WTC11 (cell line): ENCODE measurements around the gene BAZ2A. TPM values are rescaled to one million over a fixed set of nuclear protein-coding genes. Genes with fewer than 3 reads are reported as not detected.

ENCODE experiments used
- ATAC-seq: fragments of 200-7000 bp; cut with Tn5 transposase; 2 replicates; pipeline ENCODE4 v1.10.0; 2021; ENCODE audit warnings: mild to moderate bottlenecking, moderate library complexity
- CTCF ChIA-PET: fragments of 300-600 bp; sonication (Branson Sonifier 250); formaldehyde crosslinking; loops from one replicate; lab custom pipeline; 2021; ENCODE audit warnings: antibody characterized with exemption; lab: Charles Lee
- POLR2A ChIA-PET: fragments of 350-600 bp; sonication (Branson Sonifier 250); formaldehyde crosslinking; loops from one replicate; lab custom pipeline; 2021; ENCODE audit warnings: antibody characterized with exemption; lab: Charles Lee
- DNase-seq: peaks from one replicate; pipeline ENCODE4 v3.0.0; 2021; ENCODE audit warnings: low spot score
- H3K27ac Mint-ChIP-seq: 2 replicates; pipeline ENCODE4 v1.8.0; 2021; ENCODE audit warnings: mixed read lengths
- H3K27me3 Mint-ChIP-seq: 2 replicates; pipeline ENCODE4 v1.8.0; 2021; ENCODE audit warnings: low read depth, mild to moderate bottlenecking, moderate library complexity, mixed read lengths
- H3K36me3 Mint-ChIP-seq: 2 replicates; pipeline ENCODE4 v1.8.0; 2021; ENCODE audit warnings: mixed read lengths
- H3K4me1 Mint-ChIP-seq: 2 replicates; pipeline ENCODE4 v1.8.0; 2022; ENCODE audit warnings: mixed read lengths
- H3K4me3 Mint-ChIP-seq: 2 replicates; pipeline ENCODE4 v1.8.0; 2021; ENCODE audit warnings: mild to moderate bottlenecking, moderate library complexity, mixed read lengths
- H3K9me3 Mint-ChIP-seq: 2 replicates; pipeline ENCODE4 v1.8.0; 2021; ENCODE audit warnings: mixed read lengths
- ARID4B ChIP-seq: sonication (generic); formaldehyde crosslinking; IDR thresholded peaks from 2 replicates; pipeline ENCODE4 v1.8.0; 2023; ENCODE audit warnings: missing genetic modification reagents, mild to moderate bottlenecking, borderline replicate concordance
- CDX4 ChIP-seq: fragments of 250-450 bp; sonication (Bioruptor Pico); IDR thresholded peaks from 2 replicates; pipeline ENCODE4 v1.9.0; 2021; ENCODE audit warnings: moderate library complexity, mild to moderate bottlenecking, inconsistent platforms, borderline replicate concordance
- CREM ChIP-seq: sonication (generic); formaldehyde crosslinking; IDR thresholded peaks from 2 replicates; pipeline ENCODE4 v1.8.1; 2022; ENCODE audit warnings: mild to moderate bottlenecking, missing genetic modification reagents, moderate library complexity
- EMX1 ChIP-seq: fragments of 250-450 bp; sonication (Bioruptor Pico); IDR thresholded peaks from 2 replicates; pipeline ENCODE4 v1.8.0; 2021; ENCODE audit warnings: mild to moderate bottlenecking
- FOXJ3 ChIP-seq: sonication (generic); formaldehyde crosslinking; IDR thresholded peaks from 2 replicates; pipeline ENCODE4 v1.9.0; 2021; ENCODE audit warnings: missing genetic modification reagents, mild to moderate bottlenecking, borderline replicate concordance
- FOXK1 ChIP-seq: sonication (generic); formaldehyde crosslinking; IDR thresholded peaks from 2 replicates; pipeline ENCODE4 v1.8.0; 2022; ENCODE audit warnings: mild to moderate bottlenecking, moderate library complexity, missing genetic modification reagents
- FOXP1 ChIP-seq: sonication (generic); formaldehyde crosslinking; IDR thresholded peaks from 2 replicates; pipeline ENCODE4 v1.8.0; 2022; ENCODE audit warnings: missing genetic modification reagents, mild to moderate bottlenecking, moderate library complexity, borderline replicate concordance
- MLX ChIP-seq: sonication (generic); formaldehyde crosslinking; IDR thresholded peaks from 2 replicates; pipeline ENCODE4 v1.8.1; 2023; ENCODE audit warnings: mild to moderate bottlenecking, missing genetic modification reagents, moderate library complexity
- NFE2L1 ChIP-seq: sonication (generic); formaldehyde crosslinking; IDR thresholded peaks from 2 replicates; pipeline ENCODE4 v1.8.1; 2023; ENCODE audit warnings: missing genetic modification reagents
- NFYB ChIP-seq: sonication (generic); formaldehyde crosslinking; conservative IDR thresholded peaks from 2 replicates; pipeline ENCODE4 v1.8.0; 2022; ENCODE audit warnings: low read depth, missing genetic modification reagents
- SMAD3 ChIP-seq: sonication (generic); formaldehyde crosslinking; IDR thresholded peaks from 2 replicates; pipeline ENCODE4 v1.8.0; 2022; ENCODE audit warnings: missing genetic modification reagents, mild to moderate bottlenecking, borderline replicate concordance
- SMAD4 ChIP-seq: sonication (generic); formaldehyde crosslinking; IDR thresholded peaks from 2 replicates; pipeline ENCODE4 v1.8.0; 2022; ENCODE audit warnings: mild to moderate bottlenecking, missing genetic modification reagents
- SP1 ChIP-seq: sonication (generic); formaldehyde crosslinking; conservative IDR thresholded peaks from 2 replicates; pipeline ENCODE4 v1.8.1; 2022; ENCODE audit warnings: missing genetic modification reagents
- TEAD1 ChIP-seq: sonication (generic); formaldehyde crosslinking; IDR thresholded peaks from 2 replicates; pipeline ENCODE4 v1.8.0; 2022; ENCODE audit warnings: mild to moderate bottlenecking, missing genetic modification reagents
- ZNF281 ChIP-seq: sonication (generic); formaldehyde crosslinking; IDR thresholded peaks from 2 replicates; pipeline ENCODE4 v1.8.0; 2023; ENCODE audit warnings: mild to moderate bottlenecking, missing genetic modification reagents
- ZNF423 ChIP-seq: fragments of 250-450 bp; sonication (Bioruptor Pico); IDR thresholded peaks from 2 replicates; pipeline ENCODE4 v2.1.2; 2022; ENCODE audit warnings: mild to moderate bottlenecking, moderate library complexity
- ZNF671 ChIP-seq: fragments of 250-450 bp; sonication (Bioruptor Pico); IDR thresholded peaks from 2 replicates; pipeline ENCODE4 v1.8.0; 2021; ENCODE audit warnings: mild to moderate bottlenecking
- total RNA-seq: library from RNA; stranded (reverse); gene quantifications from 3 replicates; pipeline ENCODE4 v1.2.3, GENCODE V29; 2021

BAZ2A gene
- total RNA-seq, 1 experiment from 2014 or later: 114 TPM

- Mint-ChIP-seq H3K4me1 (peaks cover 50% of the 10 kb centered on the region), H3K27ac (peak overlapping the region; percentile 99), H3K36me3 (peaks cover 32% of the 10 kb centered on the region), H3K9me3 (no peaks in the 10 kb centered on the region), H3K27me3 (no peaks in the 10 kb centered on the region), H3K4me3 (peak overlapping the region; percentile 97)
- ATAC-seq (peak; percentile 30), DNase-seq (peak; percentile 75)
- TF ChIP-seq MLX (no peak), EMX1 (peak; percentile 58; the same call in 1 of the 2 replicates), ZNF671 (0 out of 2 replicates have a peak, but pooled peaks have one; percentile 46)
- ChIA-PET POLR2A (interaction anchor here (0.5 to 2.4 kb wide), 21 partner anchors 10 to 785 kb away, joined by 3 to 14 read pairs (median 4); partner anchors contain the start of genes ATP5F1B, ESYT1, GLS2 and LRP1), CTCF (interaction anchor here (0.6 to 5.3 kb wide), 76 partner anchors 8 to 823 kb away, joined by 3 to 84 read pairs (median 5); partner anchors contain the start of genes ATP5F1B, CNPY2, ESYT1 and GLS2)
These were observed 5.9 kb upstream of the BAZ2A start for GRCh38 chr12:56635806-56636674.

- peak overlapping the region; percentile 97 for H3K4me3 Mint-ChIP-seq
- peaks cover 58% of the 10 kb centered on the region for H3K4me1 Mint-ChIP-seq
- ChIA-PET CTCF (interaction anchor here (0.6 to 5.3 kb wide), 19 partner anchors 7 to 608 kb away, joined by 3 to 84 read pairs (median 10); partner anchors contain the start of genes ATP5F1B, COQ10A, PRIM1 and PTGES3), POLR2A (interaction anchor here (0.8 to 2.4 kb wide), 7 partner anchors 11 to 275 kb away, joined by 3 to 12 read pairs (median 4); partner anchors contain the start of genes ATP5F1B, PTGES3, RBMS2 and STAT2)
- ATAC-seq (peak; percentile 11), DNase-seq (peak; percentile 80)
- TF ChIP-seq ARID4B (CRISPR knock-in tag) (0 out of 2 replicates have a peak, but pooled peaks have one; percentile 32), TEAD1 (peak; percentile 54; the same call in 1 of the 2 replicates), SMAD3 (CRISPR knock-in tag) (no peak)
- H3K9me3 Mint-ChIP-seq: no peaks in the 10 kb centered on the region
- peak overlapping the region; percentile 92 for H3K27ac Mint-ChIP-seq
- H3K36me3 Mint-ChIP-seq: peaks cover 25% of the 10 kb centered on the region
- H3K27me3 Mint-ChIP-seq: no peaks in the 10 kb centered on the region
These were observed 5.0 kb upstream of the BAZ2A start for GRCh38 chr12:56634837-56635791.

GRCh38 chr12:56634242-56634836, 4.2 kb upstream of the BAZ2A start:
- peak; percentile 82 for DNase-seq
- CTCF ChIA-PET: interaction anchor here (0.6 to 5.3 kb wide), 13 partner anchors 11 to 560 kb away, joined by 3 to 84 read pairs (median 4); partner anchors contain the start of genes ANKRD52, COQ10A and RBMS2
- no peak for TF ChIP-seq CDX4 (CRISPR knock-in tag)
- peak; percentile 23; the same call in 1 of the 2 replicates for TF ChIP-seq NFYB (CRISPR knock-in tag)
- no peak for TF ChIP-seq ZNF671
- peak; percentile 62; the same call in 1 of the 2 replicates for TF ChIP-seq ZNF423
- TF ChIP-seq SP1 (CRISPR knock-in tag): peak; percentile 76
- no peak; the same call in 1 of the 2 replicates for TF ChIP-seq FOXP1
- no peak for TF ChIP-seq ZNF281 (CRISPR knock-in tag)
- TF ChIP-seq NFE2L1 (CRISPR knock-in tag): no peak; the same call in 1 of the 2 replicates
- TF ChIP-seq FOXK1 (CRISPR knock-in tag): peak; percentile 17; the same call in 1 of the 2 replicates
- TF ChIP-seq CREM (CRISPR knock-in tag): no peak
- no peak for TF ChIP-seq SMAD4 (CRISPR knock-in tag)
- TF ChIP-seq FOXJ3 (CRISPR knock-in tag): no peak

More at GRCh38 chr12:56634242-56634836, 4.2 kb upstream of the BAZ2A start:
- peak overlapping the region; percentile 96 for H3K27ac Mint-ChIP-seq
- peak overlapping the region; percentile 97 for H3K4me3 Mint-ChIP-seq
- ATAC-seq: peak; percentile 37
- peaks cover 58% of the 10 kb centered on the region for H3K4me1 Mint-ChIP-seq
- POLR2A ChIA-PET: interaction anchor here (0.8 to 2.4 kb wide), 7 partner anchors 11 to 274 kb away, joined by 3 to 12 read pairs (median 3); partner anchors contain the start of genes ATP5F1B, PTGES3, RBMS2 and STAT2
- H3K36me3 Mint-ChIP-seq: peaks cover 18% of the 10 kb centered on the region
- H3K27me3 Mint-ChIP-seq: no peaks in the 10 kb centered on the region
- H3K9me3 Mint-ChIP-seq: no peaks in the 10 kb centered on the region
